Measurements from ENCODE around the gene ATF2. TPM values are rescaled to one million over a fixed set of nuclear protein-coding genes. Genes with fewer than 3 reads are reported as not detected.

ATF2 gene
- total RNA-seq, 1 donor from 2014 or later = 24.1 TPM

GRCh38 chr2:175168564-175168945, 552 bp upstream of the ATF2 start:
- no peak for ATAC-seq
- no peak for DNase-seq
- intact Hi-C loops (cut with micrococcal nuclease) = no loop called here

DNA sequence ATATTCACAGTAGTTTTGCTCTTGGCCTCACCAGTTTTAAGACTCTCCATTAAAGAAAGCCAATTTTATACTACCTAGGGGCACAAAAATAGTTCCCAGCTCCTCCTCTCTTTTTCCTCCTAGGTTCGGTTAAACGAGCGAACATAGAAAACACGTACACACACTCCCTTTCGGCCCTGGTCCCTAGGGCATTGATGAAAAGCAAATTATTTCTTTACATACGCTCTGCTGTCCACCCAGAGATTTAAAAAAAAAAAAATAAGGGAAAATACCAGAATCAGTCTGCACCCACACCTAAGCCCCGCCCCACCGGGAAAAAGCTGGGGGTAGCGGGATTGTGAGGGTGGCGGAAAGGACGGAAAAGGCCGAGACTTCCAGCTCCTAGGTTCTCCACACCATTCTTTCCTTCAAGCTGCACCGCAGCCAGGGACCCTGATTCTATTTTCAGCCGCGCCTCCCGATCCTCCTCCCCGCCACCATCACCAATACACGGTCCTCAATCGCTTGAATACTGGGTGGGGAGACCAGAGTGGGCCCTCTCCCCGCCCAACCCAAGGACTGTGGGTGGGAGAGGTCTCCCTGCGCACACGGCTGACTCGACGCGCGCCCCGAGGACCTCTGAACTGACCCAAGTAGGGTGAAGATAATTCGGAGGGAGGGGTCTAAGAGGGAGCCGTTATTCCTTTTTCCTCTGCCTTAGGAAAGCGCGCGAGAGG, 769 bp downstream of the ATF2 start:
- ATAC-seq (peak; percentile 20), DNase-seq (peak; percentile 45)
- intact Hi-C loops (cut with micrococcal nuclease) = no loop called here

DNA sequence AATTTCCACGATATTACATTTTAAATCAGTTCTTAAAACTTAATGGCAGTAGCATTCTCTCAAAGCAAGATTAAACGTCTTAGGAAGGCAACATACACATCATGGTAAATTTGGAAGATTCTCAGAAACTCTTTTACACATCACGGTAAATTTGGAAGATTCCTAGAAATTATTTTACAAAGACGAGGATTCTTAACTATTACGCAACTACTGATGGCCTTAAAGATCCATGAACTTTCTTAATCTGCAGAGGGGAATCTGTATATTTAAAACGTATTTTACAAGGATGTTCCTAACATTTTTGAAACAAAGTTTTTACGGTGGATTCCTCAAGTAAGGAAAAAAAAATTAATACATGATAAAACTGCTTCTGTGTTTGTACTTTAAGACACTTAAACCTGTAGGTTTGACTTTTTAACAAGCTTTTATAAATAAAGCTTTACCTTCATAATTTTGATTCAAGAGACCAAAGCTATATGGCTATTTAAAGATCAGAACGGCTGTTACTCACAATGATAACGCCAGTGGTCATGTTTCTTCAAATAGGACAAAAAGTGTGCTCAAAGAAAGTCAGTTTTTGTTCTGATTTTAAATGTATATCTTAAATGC, 1.7 kb downstream of the ATF2 start:
- intact Hi-C loops (cut with micrococcal nuclease) = no loop called here
- ATAC-seq (no peak), DNase-seq (no peak)

- ATAC-seq (no peak), DNase-seq (no peak)
- intact Hi-C loops (cut with micrococcal nuclease) = no loop called here
Observed at GRCh38 chr2:175164235-175164634, 3.8 kb downstream of the ATF2 start.

- ATAC-seq (no peak), DNase-seq (no peak)
- intact Hi-C loops (cut with micrococcal nuclease) = no loop called here
Observed at GRCh38 chr2:175158894-175159293, 9.1 kb downstream of the ATF2 start.

DNA sequence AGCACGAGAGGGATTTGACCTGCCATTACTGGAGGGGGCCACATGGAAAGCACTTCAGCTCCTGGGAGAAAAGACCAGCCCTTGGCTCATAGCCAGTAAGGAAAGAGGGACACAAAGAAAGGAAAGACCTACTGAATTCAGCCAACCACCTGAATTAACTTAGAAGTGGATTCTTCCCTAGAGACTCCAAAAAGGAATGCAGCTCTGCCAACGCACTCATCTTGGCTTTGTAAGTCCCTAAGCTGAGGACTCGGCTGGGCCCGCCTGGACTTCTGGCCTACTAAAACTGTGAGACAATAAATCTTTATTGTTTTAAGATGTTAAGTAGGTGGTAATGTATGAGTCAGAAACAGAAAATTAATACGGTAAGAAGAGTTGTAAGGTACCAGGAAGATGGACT, 11.5 kb downstream of the ATF2 start:
- ATAC-seq = no peak

GRCh38 chr2:175154661-175155082, 13.3 kb downstream of the ATF2 start:
- DNase-seq (no peak), ATAC-seq (no peak)
- intact Hi-C loops (cut with micrococcal nuclease) = no loop called here

More for the DNA sequence above, 11.5 kb downstream of the ATF2 start:
- no peak for DNase-seq
- intact Hi-C loops (cut with micrococcal nuclease) = no loop called here

GRCh38 chr2:175152242-175152641, 15.8 kb downstream of the ATF2 start:
- no peak for DNase-seq
- ATAC-seq = no peak
- intact Hi-C loops (cut with micrococcal nuclease) = no loop called here

- DNase-seq (no peak), ATAC-seq (no peak)
- intact Hi-C loops (cut with micrococcal nuclease) = no loop called here
Observed at GRCh38 chr2:175151791-175152190, 16.2 kb downstream of the ATF2 start.

DNA sequence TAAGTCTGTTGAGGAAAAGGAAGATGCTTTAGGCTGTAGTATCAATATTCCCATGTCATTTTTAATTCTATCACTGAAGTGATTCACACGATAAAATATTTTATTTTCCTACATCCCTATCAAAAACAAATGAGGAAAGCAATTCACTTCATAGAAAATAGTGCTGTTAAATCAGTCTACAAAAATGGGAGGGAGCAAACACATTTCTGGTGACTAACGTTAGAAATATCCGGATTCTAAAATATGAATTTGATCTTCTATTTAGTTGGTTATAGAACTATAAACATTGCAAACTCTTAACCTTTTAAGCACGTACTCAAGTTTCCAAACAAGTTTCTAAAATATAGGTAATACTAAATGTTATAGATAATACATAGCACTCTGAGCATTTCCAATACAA, 20.8 kb downstream of the ATF2 start:
- ATAC-seq = no peak
- intact Hi-C loops (cut with micrococcal nuclease) = no loop called here

GRCh38 chr2:175143678-175144077, 24.3 kb downstream of the ATF2 start:
- ATAC-seq = no peak
- DNase-seq = no peak
- intact Hi-C loops (cut with micrococcal nuclease) = no loop called here

More for the DNA sequence above, 20.8 kb downstream of the ATF2 start:
- DNase-seq = no peak

DNA sequence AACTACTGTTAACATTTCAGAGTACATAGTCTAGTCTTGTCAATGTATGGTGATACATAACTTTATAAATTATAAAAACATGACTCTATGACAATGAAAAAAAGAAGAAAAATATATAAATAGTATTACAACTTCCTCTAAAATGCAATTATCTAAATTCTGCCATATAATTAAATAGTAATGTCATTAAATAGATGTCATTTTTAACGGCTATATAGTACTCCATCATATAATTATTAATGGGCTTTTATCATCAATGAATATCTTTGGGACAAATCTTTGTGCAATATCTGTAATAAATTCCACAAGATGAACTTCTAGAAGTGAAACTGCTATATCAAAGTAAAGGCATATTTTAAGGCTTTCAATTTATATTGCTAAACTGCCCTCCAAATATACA, 24.8 kb downstream of the ATF2 start:
- ATAC-seq = no peak
- intact Hi-C loops (cut with micrococcal nuclease) = no loop called here
- no peak for DNase-seq

GRCh38 chr2:175140332-175140731, 27.7 kb downstream of the ATF2 start:
- ATAC-seq = no peak
- DNase-seq = no peak
- intact Hi-C loops (cut with micrococcal nuclease) = no loop called here

DNA sequence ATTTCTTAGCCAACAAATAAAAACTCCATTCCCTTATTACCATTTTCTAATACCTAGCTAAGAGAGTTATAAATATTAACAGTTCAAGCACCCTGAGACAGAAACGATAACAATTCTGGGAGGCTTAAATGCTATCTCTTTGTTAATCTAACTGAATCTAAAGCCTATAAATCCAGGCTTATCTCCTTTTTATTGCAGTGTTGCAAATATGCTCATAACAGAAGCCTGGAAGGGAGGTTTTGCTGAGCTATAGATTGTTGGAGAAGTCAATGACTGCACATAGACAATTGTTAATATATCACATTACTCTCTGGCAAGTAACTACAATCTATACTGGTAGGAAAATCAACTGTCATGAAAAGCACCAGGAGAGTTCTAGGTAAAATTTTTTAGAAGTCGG, 30.2 kb downstream of the ATF2 start:
- no peak for ATAC-seq

GRCh38 chr2:175136334-175137215, 31.4 kb downstream of the ATF2 start:
- DNase-seq = no peak
- ATAC-seq = no peak
- intact Hi-C loops (cut with micrococcal nuclease) = no loop called here

More for the DNA sequence above, 30.2 kb downstream of the ATF2 start:
- DNase-seq = no peak
- intact Hi-C loops (cut with micrococcal nuclease) = no loop called here

- DNase-seq = no peak
- ATAC-seq = no peak
- intact Hi-C loops (cut with micrococcal nuclease) = no loop called here
Observed at GRCh38 chr2:175135862-175136261, 32.1 kb downstream of the ATF2 start.

DNA sequence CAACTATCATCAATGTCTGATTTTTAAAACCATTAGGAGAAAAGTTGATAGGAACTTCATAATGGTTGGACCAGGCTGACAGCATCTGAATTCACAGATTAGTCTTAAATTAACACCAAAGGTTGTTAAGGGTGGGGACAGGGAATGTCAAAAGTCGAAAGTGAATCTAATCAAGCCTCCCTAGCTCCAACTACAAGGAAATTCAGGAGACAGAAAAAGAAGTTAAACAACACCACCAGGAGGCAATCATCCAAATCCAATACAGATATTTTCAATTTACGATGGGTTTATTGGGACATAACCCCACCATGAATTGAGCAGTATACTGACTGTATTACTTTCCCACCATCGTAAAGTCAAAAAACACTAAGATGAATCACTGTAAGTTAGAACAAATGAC, 32.8 kb downstream of the ATF2 start:
- DNase-seq (no peak), ATAC-seq (no peak)
- intact Hi-C loops (cut with micrococcal nuclease) = no loop called here

- DNase-seq (no peak), ATAC-seq (peak; percentile 86)
- intact Hi-C loops (cut with micrococcal nuclease) = no loop called here
Observed at GRCh38 chr2:175131252-175131651, 36.8 kb downstream of the ATF2 start.

DNA sequence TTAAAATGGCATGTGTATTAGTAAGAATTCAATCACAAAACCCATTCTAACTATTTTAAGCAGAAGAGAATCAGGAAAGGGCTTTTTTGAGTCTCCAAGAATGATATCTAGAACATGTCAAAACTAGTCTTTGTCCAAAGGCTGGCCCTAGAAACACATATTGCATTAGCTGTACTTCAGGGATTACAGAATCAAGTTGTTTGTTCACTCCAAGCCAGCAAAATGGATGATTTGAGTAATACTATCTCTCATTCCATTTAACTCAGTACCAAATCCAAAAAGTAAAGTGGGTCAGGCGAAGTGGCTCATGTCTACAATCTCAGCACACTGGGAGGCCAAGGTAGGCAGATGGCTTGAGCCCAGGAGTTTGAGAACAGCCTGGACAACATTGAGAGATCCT, 41.3 kb downstream of the ATF2 start:
- DNase-seq (no peak), ATAC-seq (peak; percentile 18)
- intact Hi-C loops (cut with micrococcal nuclease) = no loop called here

DNA sequence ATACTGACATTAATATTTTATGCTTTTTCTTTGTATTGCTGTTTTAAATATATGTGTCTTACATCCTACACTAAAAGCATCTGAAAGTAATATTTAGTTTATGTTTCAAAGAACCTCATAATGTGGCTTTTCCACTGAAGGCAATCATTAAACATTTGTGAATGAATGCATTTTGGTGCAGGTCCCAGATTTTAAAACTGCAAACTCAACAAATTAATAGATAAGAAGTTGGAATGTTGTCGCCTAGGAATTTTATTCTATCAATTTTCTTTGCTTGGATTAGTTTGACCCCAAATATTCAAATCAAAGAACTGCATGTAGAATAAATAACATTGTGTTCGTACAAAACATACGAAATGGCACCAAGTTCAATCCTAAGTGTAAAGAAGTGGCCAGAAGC, 44.7 kb downstream of the ATF2 start:
- intact Hi-C loops (cut with micrococcal nuclease) = no loop called here
- DNase-seq (no peak), ATAC-seq (no peak)

Measured in left ventricle myocardium superior (tissue), 1 donor.